Retinal pigment epithelial cell (primary cell): ENCODE results near the gene TBC1D14.

Source experiments
- DNase-seq: peaks from one replicate; pipeline ENCODE4 v3.0.0-alpha.2; 2010; ENCODE audit warnings: low read depth
- H3K4me3 ChIP-seq: 2 replicates; pipeline ENCODE4 v1.5.1; 2011; ENCODE audit warnings: mild to moderate bottlenecking, low read length, control low read depth, moderate library complexity
- CTCF ChIP-seq: conservative IDR thresholded peaks from 2 replicates; pipeline ENCODE4 v1.5.1; 2011; ENCODE audit warnings: low read depth, low read length, control low read depth, inconsistent platforms

The TBC1D14 gene

GRCh38 chr4:7030856-7031255, 121.2 kb downstream of the TBC1D14 start:
- no peak for TF ChIP-seq CTCF
- DNase-seq: no peak
- no peak overlapping the region for H3K4me3 ChIP-seq

- no peak for DNase-seq
- no peak for TF ChIP-seq CTCF
- no peak overlapping the region for H3K4me3 ChIP-seq
Observed at GRCh38 chr4:7031558-7032449, 122.2 kb downstream of the TBC1D14 start.

- no peak for DNase-seq
- no peak for TF ChIP-seq CTCF
- no peak overlapping the region for H3K4me3 ChIP-seq
Observed at GRCh38 chr4:7032596-7032995, 123.0 kb downstream of the TBC1D14 start.

- no peak for DNase-seq
- no peak overlapping the region for H3K4me3 ChIP-seq
- TF ChIP-seq CTCF: no peak
Observed at GRCh38 chr4:7034262-7035081, 124.8 kb downstream of the TBC1D14 start.

- TF ChIP-seq CTCF: peak; percentile 27
- no peak overlapping the region for H3K4me3 ChIP-seq
- DNase-seq: no peak
Observed at GRCh38 chr4:7037425-7037824, 127.8 kb downstream of the TBC1D14 start.

GRCh38 chr4:7040765-7041164, 131.1 kb downstream of the TBC1D14 start:
- no peak for DNase-seq
- no peak for TF ChIP-seq CTCF
- H3K4me3 ChIP-seq: no peak overlapping the region

GRCh38 chr4:7041246-7041645, 131.6 kb downstream of the TBC1D14 start:
- no peak for DNase-seq
- no peak overlapping the region for H3K4me3 ChIP-seq
- TF ChIP-seq CTCF: no peak
